OCI-LY7 (cell line): ENCODE data around the gene POLR2I.

Source experiments
- CTCF ChIP-seq: fragments of 200-600 bp; sonication (generic); conservative IDR thresholded peaks from 2 replicates; pipeline ENCODE4 v1.5.1; 2014; ENCODE audit warnings: mild to moderate bottlenecking, antibody characterized with exemption, low read length, moderate library complexity, mixed read lengths
- EZH2phosphoT487 ChIP-seq: fragments of 200-600 bp; sonication (generic); IDR thresholded peaks from 2 replicates; pipeline ENCODE4 v1.6.1; 2018; ENCODE audit warnings: low read depth, borderline replicate concordance, mild to moderate bottlenecking, mixed run types, antibody characterized with exemption, low read length, moderate library complexity, mixed read lengths

GRCh38 chr19:36111200-36111539 lies 3.5 kb downstream of the POLR2I start:
- no peak for TF ChIP-seq CTCF
- no peak for TF ChIP-seq EZH2phosphoT487
